ENCODE measurements around the gene TFRC. TPM values are rescaled to one million over a fixed set of nuclear protein-coding genes. Genes with fewer than 3 reads are reported as not detected.

Gene TFRC
- total RNA-seq, 1 experiment from 2014 or later: 604 TPM

- peaks cover 5% of the 10 kb centered on the region; the same call in 1 of the 2 replicates for H3K27me3 ChIP-seq (ENCODE audit: control insufficient read depth, insufficient read depth, low read length)
- TF ChIP-seq CTCF (IDR thresholded peaks at IDR 0.05) (no peak), REST (IDR thresholded peaks at IDR 0.05; ENCODE audit: insufficient read depth in 1 of 2, low read depth in 2 of 2, low read length in 1 of 2) (no peak), TCF7L2 (IDR thresholded peaks at IDR 0.05; ENCODE audit: low read depth, low read length) (no peak), SIN3A (IDR thresholded peaks at IDR 0.05; ENCODE audit: borderline replicate concordance, insufficient read depth, low read depth, low read length) (no peak), POLR2AphosphoS5 (IDR thresholded peaks at IDR 0.05; ENCODE audit: low read depth, low read length) (no peak)
- in situ Hi-C loops (cut with HindIII; ENCODE audit: low pct_unique_long_range_greater_than_20kb, low sequenced_read_pairs): no loop called here
- BruUV-seq (replicated peaks): no TSS peak
- ATAC-seq: no peak
- ChIA-PET POLR2A (interaction anchor here (0.6 kb wide), 1 partner anchor 568 kb away, joined by 3 read pairs; the partner anchor contains the start of genes FBXO45 and WDR53), CTCF (no interaction called here)
- DNase-seq (ENCODE audit: low read depth, low spot score): no peak
- H3K36me3 ChIP-seq (ENCODE audit: control insufficient read depth, insufficient read depth, low read length): no peaks in the 10 kb centered on the region
- no peak overlapping the region for H3K4me3 ChIP-seq (ENCODE audit: low read depth in 2 of 2, low read length in 2 of 2)
- H3K4me1 ChIP-seq (ENCODE audit: control insufficient read depth, insufficient read depth, low read length): no peaks in the 10 kb centered on the region
- H3K9me3 ChIP-seq (ENCODE audit: control insufficient read depth, insufficient read depth, low read depth, low read length): no peaks in the 10 kb centered on the region
- H3K27ac ChIP-seq (ENCODE audit: low read length): no peak overlapping the region
- intact Hi-C loops (cut with micrococcal nuclease; ENCODE audit: unreplicated experiment): loop anchor here (10.0 kb wide), 1 partner anchor 145 kb away; no protein-coding TSS in a partner anchor
Observed at GRCh38 chr3:195999896-196000295, 82.0 kb downstream of the TFRC start.

Other genes starting within 250 kb of the TFRC start
- gene TNK2, start 173.5 kb downstream of the TFRC start, total RNA-seq (2021; ENCODE audit: unreplicated experiment): 72.3 TPM
- 0.33 TPM for gene ZDHHC19, start 129.3 kb upstream of the TFRC start, total RNA-seq (2021; ENCODE audit: unreplicated experiment)
- gene SLC51A, start 134.4 kb upstream of the TFRC start, total RNA-seq (2021; ENCODE audit: unreplicated experiment): not detected
- gene PCYT1A, start 205.6 kb upstream of the TFRC start, total RNA-seq (2021; ENCODE audit: unreplicated experiment): 96.8 TPM
- 41.4 TPM for gene DYNLT2B, start 236.2 kb upstream of the TFRC start, total RNA-seq (2021; ENCODE audit: unreplicated experiment)

Measured in Panc1 (cell line).